SU-DHL-6 (cell line): ENCODE measurements around the gene CCR5AS.

Experiments used
- H2AFZ ChIP-seq: fragments of 200-600 bp; sonication (generic); 2 replicates; pipeline ENCODE4 v1.6.1; 2014; ENCODE audit warnings: low read depth, mild to moderate bottlenecking, moderate library complexity, mixed read lengths, antibody characterized with exemption, low read length; ENCODE audit not compliant: severe bottlenecking
- H3F3A ChIP-seq: fragments of 200-600 bp; shearing (Covaris generic); 2 replicates; pipeline ENCODE4 v1.6.0; 2016; ENCODE audit warnings: antibody characterized with exemption, mild to moderate bottlenecking; ENCODE audit not compliant: insufficient read depth
- H3K27ac ChIP-seq: fragments of 200-600 bp; sonication (generic); 2 replicates; pipeline ENCODE4 v1.5.1; 2016; ENCODE audit warnings: low read depth, mild to moderate bottlenecking, low read length, moderate library complexity, mixed read lengths
- H3K27me3 ChIP-seq: fragments of 200-600 bp; sonication (generic), shearing (Covaris generic); 2 replicates; pipeline ENCODE4 v1.6.0; 2014; ENCODE audit warnings: mild to moderate bottlenecking, low read length
- H3K36me3 ChIP-seq: fragments of 200-600 bp; sonication (generic); 2 replicates; pipeline ENCODE4 v1.6.1; 2014; ENCODE audit warnings: mild to moderate bottlenecking, low read length, mixed read lengths
- H3K4me2 ChIP-seq: fragments of 300-600, 200-600 bp; shearing (Covaris generic), sonication (generic); 2 replicates; pipeline ENCODE4 v1.6.0; 2014; ENCODE audit warnings: low read length, low read depth, mild to moderate bottlenecking; ENCODE audit not compliant: poor library complexity, severe bottlenecking
- H3K4me3 ChIP-seq: fragments of 200-600 bp; sonication (generic); 2 replicates; pipeline ENCODE4 v1.5.1; 2014; ENCODE audit warnings: antibody characterized with exemption, low read length, mild to moderate bottlenecking, mixed read lengths; ENCODE audit not compliant: insufficient read depth, poor library complexity, severe bottlenecking
- H3K79me2 ChIP-seq: fragments of 200-600 bp; sonication (generic); 2 replicates; pipeline ENCODE4 v1.6.1; 2014; ENCODE audit warnings: mild to moderate bottlenecking, low read length, moderate library complexity; ENCODE audit not compliant: insufficient read depth
- H3K9ac ChIP-seq: fragments of 200-600 bp; sonication (generic); 2 replicates; pipeline ENCODE4 v1.7.0; 2014; ENCODE audit warnings: mild to moderate bottlenecking, low read length
- H3K9me2 ChIP-seq: fragments of 200-600 bp; sonication (generic); replicated peaks from 2 replicates; pipeline ENCODE4 v1.6.1; 2014; ENCODE audit warnings: low read length; ENCODE audit not compliant: insufficient read depth
- H3K9me3 ChIP-seq: fragments of 200-600 bp; sonication (generic); 2 replicates; pipeline ENCODE4 v1.6.1; 2014; ENCODE audit warnings: low read length, mixed read lengths; ENCODE audit not compliant: insufficient read depth
- H4K20me1 ChIP-seq: fragments of 200-600 bp; sonication (generic); 2 replicates; pipeline ENCODE4 v1.6.1; 2014; ENCODE audit warnings: low read depth, mild to moderate bottlenecking, antibody characterized with exemption, low read length, moderate library complexity, mixed read lengths
- EZH2phosphoT487 ChIP-seq: fragments of 200-600 bp; sonication (generic), shearing (Covaris generic); conservative IDR thresholded peaks from 2 replicates; pipeline ENCODE4 v1.6.1; 2018; ENCODE audit warnings: mild to moderate bottlenecking, antibody characterized with exemption, low read length, moderate library complexity, mixed read lengths
- TF ChIP-seq, protein P1 (sequence below): fragments of 200-600 bp; sonication (generic); IDR thresholded peaks from one replicate; pipeline ENCODE4 v1.5.1; 2017; ENCODE audit warnings: antibody characterized with exemption, mild to moderate bottlenecking, low read length, moderate library complexity; ENCODE audit not compliant: insufficient read depth, poor library complexity, severe bottlenecking

Gene CCR5AS

DNA sequence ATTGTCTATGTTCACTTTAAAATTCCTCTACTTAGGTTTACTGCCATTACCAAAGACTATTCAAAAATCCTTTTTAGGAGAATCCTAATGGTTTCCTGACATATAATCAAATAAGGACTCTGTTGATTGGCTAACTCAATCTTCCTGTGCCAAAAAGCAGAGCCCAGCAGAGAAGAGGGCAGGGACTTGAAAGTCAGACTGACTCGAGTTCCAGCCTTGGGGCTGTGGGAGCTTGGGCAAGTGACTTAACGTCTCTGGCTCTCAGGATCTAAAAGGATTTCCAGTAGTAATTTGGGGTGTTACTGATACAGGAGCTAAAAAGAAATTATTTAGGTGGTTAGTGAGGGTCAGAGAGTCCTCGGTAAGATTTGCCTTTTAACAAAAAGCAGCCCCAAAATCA, 25.2 kb downstream of the CCR5AS start:
- H3K9me3 ChIP-seq = no peaks in the 10 kb centered on the region
- H4K20me1 ChIP-seq = no peaks in the 10 kb centered on the region
- H3K9me2 ChIP-seq = no peaks in the 10 kb centered on the region
- H3K4me2 ChIP-seq = no peak overlapping the region
- H3K36me3 ChIP-seq = no peaks in the 10 kb centered on the region
- H3K9ac ChIP-seq = no peak overlapping the region
- no peaks in the 10 kb centered on the region for H3F3A ChIP-seq
- H3K79me2 ChIP-seq = no peaks in the 10 kb centered on the region
- TF ChIP-seq, protein P1, sequence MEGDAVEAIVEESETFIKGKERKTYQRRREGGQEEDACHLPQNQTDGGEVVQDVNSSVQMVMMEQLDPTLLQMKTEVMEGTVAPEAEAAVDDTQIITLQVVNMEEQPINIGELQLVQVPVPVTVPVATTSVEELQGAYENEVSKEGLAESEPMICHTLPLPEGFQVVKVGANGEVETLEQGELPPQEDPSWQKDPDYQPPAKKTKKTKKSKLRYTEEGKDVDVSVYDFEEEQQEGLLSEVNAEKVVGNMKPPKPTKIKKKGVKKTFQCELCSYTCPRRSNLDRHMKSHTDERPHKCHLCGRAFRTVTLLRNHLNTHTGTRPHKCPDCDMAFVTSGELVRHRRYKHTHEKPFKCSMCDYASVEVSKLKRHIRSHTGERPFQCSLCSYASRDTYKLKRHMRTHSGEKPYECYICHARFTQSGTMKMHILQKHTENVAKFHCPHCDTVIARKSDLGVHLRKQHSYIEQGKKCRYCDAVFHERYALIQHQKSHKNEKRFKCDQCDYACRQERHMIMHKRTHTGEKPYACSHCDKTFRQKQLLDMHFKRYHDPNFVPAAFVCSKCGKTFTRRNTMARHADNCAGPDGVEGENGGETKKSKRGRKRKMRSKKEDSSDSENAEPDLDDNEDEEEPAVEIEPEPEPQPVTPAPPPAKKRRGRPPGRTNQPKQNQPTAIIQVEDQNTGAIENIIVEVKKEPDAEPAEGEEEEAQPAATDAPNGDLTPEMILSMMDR = no peak
- no peak for TF ChIP-seq EZH2phosphoT487
- no peaks in the 10 kb centered on the region for H3K27me3 ChIP-seq
- no peak overlapping the region for H2AFZ ChIP-seq
- no peak overlapping the region for H3K4me3 ChIP-seq
- no peak overlapping the region for H3K27ac ChIP-seq

DNA sequence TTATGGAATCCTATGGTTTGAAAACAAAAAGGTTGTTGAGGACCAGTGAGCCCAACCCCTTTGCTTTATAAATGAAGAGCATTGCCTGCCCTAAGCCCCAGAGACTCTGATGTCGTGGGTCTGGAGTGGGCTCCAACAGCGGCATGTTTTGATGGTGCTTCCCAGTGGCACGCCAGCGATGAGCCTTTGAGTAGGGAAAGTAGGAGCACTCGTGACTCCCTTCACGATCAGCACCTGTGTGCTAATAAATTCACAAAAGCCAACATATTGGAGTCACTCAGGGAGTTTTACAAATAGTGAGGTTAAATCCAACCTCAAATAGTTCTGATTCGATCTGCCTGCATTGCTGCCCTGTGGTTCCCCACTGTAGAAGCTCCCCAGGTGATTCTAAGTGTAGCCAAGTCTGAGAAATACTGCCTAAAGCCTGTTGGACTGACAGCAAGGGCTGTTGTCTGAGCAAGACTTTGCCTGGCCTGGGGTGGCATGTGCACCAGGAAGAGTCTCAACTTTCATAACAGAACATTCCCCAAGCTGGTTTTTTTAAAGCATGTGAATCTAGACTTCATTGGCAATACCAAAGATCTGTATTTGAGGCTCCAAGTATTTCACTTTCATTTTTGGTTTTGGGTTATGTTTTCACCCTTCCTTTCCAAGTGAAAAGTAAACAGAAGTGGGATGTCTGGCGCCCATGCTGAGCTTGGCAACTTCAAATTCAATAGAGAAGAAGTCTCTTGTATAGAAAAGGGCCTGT, 26.2 kb downstream of the CCR5AS start:
- Histone ChIP-seq H3F3A (no peaks in the 10 kb centered on the region), H3K27me3 (no peaks in the 10 kb centered on the region), H2AFZ (no peak overlapping the region), H3K36me3 (no peaks in the 10 kb centered on the region), H3K27ac (no peak overlapping the region), H3K4me2 (no peak overlapping the region), H3K79me2 (no peaks in the 10 kb centered on the region), H4K20me1 (no peaks in the 10 kb centered on the region), H3K4me3 (no peak overlapping the region), H3K9me3 (no peaks in the 10 kb centered on the region), H3K9me2 (no peaks in the 10 kb centered on the region), H3K9ac (no peak overlapping the region)
- TF ChIP-seq, protein P1 = no peak
- TF ChIP-seq EZH2phosphoT487 = no peak

DNA sequence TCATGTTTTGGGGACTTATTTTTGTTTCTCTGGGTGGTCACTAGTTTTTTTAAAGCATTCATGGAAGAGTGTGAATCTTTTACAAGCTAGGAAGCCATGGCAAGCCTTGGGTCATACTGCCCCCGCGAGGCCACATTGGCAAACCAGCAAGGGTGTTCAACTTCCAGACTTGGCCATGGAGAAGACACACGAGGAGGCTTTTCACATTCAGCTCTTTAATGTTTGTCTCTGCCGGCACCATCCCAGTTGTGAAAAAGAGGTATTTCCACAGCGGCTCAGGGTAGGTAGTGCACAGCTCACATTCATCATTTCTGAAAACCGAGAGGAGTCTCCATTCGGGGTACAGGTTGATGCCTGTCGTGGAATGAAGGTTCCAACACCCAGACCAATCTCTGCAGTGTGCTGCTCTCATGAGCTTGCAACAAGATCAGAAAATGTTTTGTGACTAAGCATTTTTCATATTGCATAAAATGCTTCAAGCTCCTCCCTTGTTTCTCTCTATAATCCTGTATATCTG, 28.4 kb downstream of the CCR5AS start:
- Histone ChIP-seq H3K27me3 (no peaks in the 10 kb centered on the region), H3K79me2 (no peaks in the 10 kb centered on the region), H3F3A (no peaks in the 10 kb centered on the region), H4K20me1 (no peaks in the 10 kb centered on the region), H3K4me2 (no peak overlapping the region), H3K9ac (no peak overlapping the region), H3K36me3 (no peaks in the 10 kb centered on the region), H3K9me2 (no peaks in the 10 kb centered on the region), H2AFZ (no peak overlapping the region), H3K27ac (no peak overlapping the region), H3K9me3 (no peaks in the 10 kb centered on the region), H3K4me3 (no peak overlapping the region)
- TF ChIP-seq, protein P1 = peak; percentile 90
- no peak for TF ChIP-seq EZH2phosphoT487
